ENCODE data around the gene EPDR1.

Gene EPDR1

GRCh38 chr7:37982423-37982822 lies 62.0 kb downstream of the EPDR1 start:
- no peak for DNase-seq

GRCh38 chr7:37984750-37985390 lies 64.4 kb downstream of the EPDR1 start:
- DNase-seq = no peak

DNA sequence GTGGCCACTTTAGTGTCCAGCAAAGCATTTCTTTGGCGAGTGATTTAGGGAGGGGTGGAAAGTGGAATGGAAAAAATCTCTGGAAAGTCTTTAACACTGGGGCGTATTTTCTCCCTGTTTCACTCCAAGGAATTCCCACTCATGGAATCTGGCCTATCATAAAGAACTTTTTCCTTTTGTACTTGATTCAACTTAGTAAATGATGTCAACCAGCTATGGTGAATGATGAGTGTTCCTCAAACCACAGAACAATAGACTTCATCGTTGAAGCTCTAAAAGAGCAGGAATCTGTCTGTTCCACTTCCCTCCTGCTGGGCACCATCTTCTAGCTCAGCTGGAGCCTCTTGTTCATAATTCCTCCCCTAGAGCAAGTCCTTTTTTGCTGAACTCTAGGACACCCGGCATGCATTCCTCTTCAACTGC lies 66.5 kb downstream of the EPDR1 start:
- no peak for DNase-seq

DNA sequence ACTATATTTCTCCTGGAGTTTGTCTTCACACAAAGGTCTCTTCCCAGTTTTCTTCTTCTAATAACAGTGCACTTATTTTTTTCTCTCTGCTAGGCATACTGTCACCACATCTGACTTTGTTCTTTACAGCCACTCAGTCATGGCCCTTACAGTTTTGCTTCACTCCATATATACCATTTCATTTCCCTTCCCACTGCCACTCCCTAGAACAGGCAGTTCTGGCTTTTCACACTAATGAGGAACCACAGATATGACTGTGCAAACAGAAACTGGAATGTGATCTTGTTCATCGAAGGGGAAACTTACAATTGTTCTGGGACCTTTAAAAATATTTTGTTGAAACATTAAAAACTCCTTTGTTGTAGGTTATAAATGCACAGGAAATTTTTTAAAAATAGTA lies 67.3 kb downstream of the EPDR1 start:
- DNase-seq = no peak

DNA sequence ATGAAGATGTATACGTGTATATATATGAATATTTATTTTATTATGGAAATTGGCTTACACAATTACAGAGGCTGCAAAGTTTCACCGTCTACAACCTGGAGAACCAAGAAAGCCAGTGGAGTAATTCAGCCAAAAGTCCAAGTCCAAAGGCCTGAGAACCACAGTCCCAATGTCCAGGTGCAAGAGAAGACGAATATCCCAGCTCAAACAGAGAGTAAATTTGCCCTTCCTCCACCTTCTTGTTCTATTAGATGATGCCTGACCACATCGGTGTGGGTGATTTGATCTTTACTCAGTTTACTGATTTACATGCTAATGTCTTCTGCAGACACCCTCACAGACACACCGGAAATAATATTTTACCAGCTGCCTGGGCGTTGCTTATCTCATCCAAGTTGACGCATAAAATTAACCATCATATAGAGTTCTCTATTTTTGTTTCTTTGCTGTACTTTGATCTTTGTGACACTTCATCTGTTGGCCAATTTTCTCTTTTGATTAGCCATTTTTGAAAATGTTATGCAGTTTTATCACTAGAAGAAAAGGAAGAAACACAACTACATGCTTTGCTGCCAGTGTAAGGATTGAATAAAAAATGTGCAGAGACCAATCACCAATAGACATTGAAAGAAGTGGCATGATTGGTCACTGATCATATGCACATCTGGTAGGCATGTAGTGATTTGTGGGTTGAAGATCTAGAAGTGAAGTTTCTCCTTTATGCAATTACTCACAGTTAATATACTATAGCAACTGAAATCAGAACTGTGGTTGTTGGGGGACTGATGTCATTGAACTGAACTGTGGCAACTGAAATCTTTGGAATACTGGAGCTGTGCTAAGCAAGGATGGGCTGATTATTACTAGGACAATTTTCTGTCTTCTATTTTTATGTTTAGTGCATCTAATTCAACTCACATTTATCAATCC lies 68.5 kb downstream of the EPDR1 start:
- no peak for DNase-seq

GRCh38 chr7:37990337-37990736 lies 69.9 kb downstream of the EPDR1 start:
- DNase-seq = no peak

DNA sequence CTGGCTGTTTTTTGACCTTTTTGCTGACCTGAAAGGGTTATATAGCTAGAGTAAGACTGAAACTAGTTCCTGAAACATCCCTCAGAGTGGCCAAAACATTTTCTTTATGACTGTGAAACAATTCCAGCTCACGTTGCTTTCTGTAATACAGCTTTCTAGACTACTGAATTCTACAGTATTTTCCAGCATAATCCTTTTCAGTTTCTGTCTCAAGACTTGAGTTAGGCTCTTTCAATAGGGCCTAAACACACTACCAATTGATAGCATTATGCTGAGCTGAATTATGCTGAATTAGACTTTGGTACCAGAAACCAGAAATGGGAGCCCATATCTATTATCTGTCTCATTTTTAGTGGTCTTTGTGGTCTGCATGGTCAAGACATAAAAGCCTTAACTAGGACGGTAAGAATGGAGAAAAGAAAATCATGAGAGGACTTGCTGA lies 72.6 kb downstream of the EPDR1 start:
- DNase-seq = no peak

DNA sequence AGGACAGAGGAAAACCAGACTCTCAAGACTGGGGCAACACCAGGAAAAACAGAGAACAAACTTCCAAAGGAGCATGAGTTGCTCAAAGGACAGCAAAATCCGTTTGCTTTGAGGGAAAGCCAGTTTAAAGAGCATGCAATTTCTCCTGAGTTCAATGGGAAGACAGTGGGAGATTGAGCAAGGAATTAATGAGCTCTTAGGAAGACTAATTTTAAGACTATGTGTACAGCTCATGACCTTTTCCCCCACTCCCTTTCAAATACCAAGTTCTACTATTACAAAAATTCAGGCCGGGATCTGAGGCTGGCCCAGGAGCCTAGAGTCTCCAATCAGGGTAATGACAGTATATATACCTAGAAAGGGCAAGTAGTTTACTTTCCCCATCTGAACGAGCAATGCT lies 79.2 kb downstream of the EPDR1 start:
- no peak for DNase-seq

- no peak for DNase-seq
Observed at GRCh38 chr7:38000272-38000671, 79.8 kb downstream of the EPDR1 start.

Measured in effector CD4-positive, alpha-beta T cell (primary cell).